Right hindlimb (tissue), 1 donor: Measurements from ENCODE around the gene BMP7.
"Not testable (repeated sequence)": the region's sequence is repeated elsewhere in the genome, so short reads cannot be mapped to it uniquely, and the experiment has no call there.

Source experiments
- DNase-seq: peaks from one replicate; pipeline ENCODE4 v3.0.0-alpha.2; 2018

The BMP7 gene

GRCh38 chr20:57248132-57248797, 18.2 kb downstream of the BMP7 start:
- DNase-seq: no peak

GRCh38 chr20:57247292-57247965, 19.0 kb downstream of the BMP7 start:
- no peak for DNase-seq

GRCh38 chr20:57245997-57246396, 20.4 kb downstream of the BMP7 start:
- no peak for DNase-seq

GRCh38 chr20:57244627-57245214, 21.7 kb downstream of the BMP7 start:
- DNase-seq: no peak

GRCh38 chr20:57244221-57244585, 22.2 kb downstream of the BMP7 start:
- DNase-seq: no peak

DNA sequence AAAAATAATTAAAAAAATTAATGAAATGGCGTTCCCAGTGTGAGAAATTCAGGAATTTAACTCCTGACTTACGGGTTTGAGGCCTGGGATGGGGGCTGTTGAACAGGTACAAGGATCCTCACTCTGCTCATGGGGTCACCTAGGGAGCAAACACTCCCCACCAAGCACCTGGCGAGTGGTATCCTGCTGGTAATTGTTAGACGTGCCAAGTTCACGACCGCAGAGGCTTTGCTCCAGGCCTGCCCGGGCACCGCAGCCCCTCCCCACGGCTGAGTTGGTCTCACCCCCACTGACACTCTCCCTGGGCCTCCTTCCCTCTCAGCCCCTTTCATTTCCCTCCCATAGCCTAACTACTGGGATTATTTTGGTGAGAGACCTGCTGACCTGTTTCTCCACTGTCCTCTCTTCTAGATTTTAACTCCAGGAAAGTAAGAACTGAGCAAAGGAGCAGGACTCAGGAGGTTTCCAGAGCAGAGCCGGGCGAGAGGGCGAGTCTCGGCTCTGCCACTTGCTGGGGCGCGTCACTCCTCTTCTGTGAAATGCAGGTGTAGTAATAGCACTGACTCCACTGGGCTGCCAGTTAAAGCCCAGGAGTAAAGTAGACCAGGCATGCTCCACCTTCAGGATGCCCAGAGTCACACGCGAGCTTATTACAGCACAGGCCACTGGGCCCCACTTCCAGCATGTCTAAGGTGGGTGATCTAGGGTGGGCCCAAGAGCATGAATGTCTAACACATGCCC, 22.8 kb downstream of the BMP7 start:
- DNase-seq: no peak

GRCh38 chr20:57242414-57242813, 24.0 kb downstream of the BMP7 start:
- DNase-seq: no peak

DNA sequence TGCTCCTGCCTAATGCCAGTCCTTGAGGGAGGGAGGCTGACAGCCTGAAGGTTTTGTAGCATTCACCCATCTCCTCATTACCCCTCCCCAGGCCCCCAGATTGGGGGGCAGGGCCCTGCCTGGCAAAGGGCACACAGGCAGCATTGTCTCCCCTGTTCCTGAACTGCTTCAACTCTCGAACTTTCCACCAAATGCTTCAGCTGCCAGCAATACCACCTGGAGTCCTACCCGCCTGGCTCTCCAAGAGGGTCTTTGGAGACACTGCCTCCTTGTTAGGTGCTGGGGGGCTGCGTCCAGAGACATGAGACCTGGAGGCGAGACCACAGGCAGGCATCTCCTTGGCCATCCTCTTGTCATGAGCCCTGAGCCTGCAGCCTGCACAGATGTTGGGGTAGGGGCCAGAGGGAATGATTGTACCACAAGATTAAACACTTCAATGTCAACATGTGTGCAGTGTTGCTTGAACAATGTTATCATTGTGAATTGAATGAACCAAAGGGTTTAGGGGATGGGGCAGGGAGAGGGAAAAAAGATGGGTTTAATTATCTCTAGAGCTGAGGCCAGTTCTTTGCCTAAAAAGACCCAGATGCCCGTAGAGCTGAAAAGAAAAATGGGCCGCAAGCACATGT, 25.0 kb downstream of the BMP7 start:
- no peak for DNase-seq

- no peak for DNase-seq
These were observed 25.7 kb downstream of the BMP7 start for GRCh38 chr20:57240581-57241362.

- DNase-seq: not testable (repeated sequence)
These were observed 26.7 kb downstream of the BMP7 start for GRCh38 chr20:57239725-57240124.

DNA sequence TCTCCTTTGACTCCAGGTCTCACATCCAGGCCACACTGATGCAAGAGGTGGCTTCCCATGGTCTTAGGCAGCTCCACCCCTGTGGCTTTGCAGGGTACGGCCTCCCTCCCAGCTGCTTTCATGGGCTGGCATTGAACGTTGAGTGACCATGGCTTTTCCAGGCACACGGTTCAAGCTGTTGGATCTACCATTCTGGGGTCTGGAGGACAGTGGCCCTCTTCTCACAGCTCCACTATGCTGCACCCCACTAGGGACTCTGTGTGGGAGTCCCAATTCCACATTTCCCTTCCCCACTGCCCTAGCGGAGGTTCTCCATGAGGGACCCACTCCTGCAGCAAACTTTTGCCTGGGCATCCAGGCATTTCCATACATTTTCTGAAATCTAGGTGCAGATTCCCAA, 27.1 kb downstream of the BMP7 start:
- not testable (repeated sequence) for DNase-seq

GRCh38 chr20:57238089-57238488, 28.4 kb downstream of the BMP7 start:
- no peak for DNase-seq

GRCh38 chr20:57237585-57237953, 28.9 kb downstream of the BMP7 start:
- DNase-seq: no peak

DNA sequence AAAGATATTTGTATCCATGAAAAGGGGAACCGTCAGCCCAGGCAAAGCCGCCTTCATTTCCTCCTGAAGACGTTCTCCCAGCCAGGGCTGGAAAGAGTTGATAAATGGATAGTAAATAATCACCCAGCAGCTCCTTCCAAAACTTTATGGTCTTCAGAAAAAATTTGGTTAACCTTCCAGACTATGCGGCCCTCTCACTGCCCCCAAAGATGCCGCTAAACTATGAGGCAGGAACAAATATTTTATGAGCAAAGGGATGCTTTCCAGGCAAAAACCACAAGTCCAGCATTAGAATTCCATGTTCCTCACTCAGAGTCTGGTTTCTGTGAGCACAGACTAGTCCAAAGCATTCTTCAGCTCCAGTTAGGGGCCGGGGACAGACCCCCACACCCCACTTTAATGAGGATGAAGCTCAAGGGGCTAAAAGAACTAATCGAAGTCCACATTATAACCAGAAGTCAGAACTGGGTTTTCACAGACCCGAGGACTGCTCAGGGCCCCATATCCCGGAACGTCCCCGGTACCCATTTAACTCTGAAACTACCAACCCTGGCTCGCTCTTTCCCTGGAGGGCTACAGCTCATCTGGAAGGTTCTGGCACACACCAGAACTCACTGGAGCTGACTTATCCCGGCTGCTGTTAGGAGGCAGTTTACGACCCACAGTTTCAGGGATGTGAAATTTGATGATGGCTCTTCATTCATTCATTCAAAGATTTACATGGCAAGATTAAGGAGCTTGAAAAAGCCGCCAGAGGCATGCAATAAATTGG, 29.4 kb downstream of the BMP7 start:
- peak; percentile 62 for DNase-seq

DNA sequence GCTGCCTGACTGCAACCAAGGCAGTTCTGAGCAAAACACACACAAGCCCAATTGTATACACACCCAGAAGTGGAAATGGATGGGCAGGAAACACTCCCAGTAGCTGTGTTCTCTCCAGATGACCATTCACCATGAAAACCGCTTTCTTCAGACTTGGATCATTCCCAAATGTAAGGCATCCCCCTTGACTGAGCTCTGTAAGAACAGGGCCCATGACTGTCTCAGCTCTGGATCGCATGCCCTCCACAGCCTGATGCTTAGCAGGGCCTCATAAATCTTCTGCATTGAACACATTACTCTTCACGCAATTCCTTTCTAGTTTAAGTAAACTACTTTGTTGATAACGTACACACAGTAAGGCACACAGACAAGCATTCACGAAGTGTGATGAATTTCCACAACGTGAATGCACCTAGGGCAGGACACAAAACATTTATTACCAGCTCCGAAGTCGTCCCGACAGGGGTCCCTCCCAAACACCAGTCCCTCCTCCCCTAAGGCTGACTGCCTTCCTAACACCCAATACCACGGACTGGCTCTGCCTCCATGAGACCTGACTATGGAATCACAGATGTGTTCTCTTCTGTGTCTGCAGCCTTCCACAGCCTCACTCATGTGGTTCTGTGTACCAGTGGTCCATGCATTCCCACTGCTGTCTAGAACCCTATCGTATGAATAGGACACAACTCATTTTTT, 31.7 kb downstream of the BMP7 start:
- no peak for DNase-seq

GRCh38 chr20:57231951-57232428, 34.5 kb downstream of the BMP7 start:
- DNase-seq: no peak

- no peak for DNase-seq
These were observed 35.3 kb downstream of the BMP7 start for GRCh38 chr20:57231161-57231560.

DNA sequence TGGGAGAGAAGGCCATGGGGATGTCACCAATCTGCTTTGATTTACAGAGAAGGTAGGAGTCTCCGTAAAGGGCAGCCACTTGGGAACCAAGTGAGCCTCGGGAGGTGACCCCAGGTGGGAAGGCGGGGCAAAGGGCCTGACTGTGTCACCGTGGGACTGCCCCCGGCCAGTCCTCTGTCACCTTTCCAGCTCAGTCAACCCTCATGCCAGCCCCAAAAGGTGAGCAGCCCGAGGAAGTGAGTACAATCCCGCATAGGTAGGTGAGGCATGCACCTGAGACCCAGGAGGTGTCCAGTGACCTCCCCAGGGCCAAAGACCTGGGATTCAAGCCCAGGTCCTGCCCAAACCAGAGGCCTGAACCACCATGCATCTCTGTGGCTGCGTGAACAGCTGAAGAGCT, 36.2 kb downstream of the BMP7 start:
- DNase-seq: no peak

DNA sequence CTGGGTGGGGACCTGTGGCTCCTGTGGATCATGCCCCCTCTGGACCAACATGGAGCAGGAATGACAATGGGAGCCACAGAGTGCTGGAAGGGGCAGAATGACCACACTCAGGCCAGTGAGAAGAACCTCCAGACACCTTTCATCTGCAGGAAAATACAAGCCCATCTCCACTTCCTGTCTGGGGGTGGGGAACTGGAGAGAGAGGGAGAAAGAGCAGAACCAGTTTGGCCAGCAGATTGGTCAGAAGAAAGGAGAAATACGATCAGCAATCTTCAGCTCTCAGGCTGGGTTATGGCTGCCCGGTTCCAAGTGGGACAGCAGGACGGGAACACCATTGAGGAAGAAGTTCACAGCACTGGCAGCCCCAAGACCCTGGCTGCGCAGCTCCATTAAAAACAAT, 37.0 kb downstream of the BMP7 start:
- no peak for DNase-seq

GRCh38 chr20:57225830-57226229, 40.6 kb downstream of the BMP7 start:
- no peak for DNase-seq

DNA sequence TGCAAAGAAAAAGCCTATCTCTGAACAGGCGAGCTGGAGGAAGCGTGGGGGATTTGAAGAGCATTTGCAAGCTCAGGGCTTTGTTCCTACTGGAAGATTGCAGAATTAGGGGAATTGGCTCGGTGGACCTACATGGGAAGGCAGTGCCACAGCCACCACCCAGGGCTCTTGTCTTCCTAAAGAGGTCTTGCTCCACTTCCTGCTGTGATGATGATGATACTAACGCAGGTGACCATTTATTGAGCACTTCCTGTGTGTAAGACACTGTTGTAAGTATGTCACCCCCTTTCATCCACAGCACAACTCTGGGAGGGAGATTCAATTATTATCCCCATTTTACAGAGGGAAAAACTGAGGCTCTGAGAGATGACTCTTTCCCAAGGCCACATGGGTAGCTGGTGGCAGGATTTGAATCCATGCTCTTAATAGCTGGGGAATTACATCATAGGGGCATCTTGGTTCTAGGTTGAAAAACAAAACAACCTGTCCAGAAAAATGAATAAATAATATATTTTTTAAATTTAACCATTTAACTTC, 41.2 kb downstream of the BMP7 start:
- no peak for DNase-seq
